ENCODE data around the gene DENND4A. TPM values are rescaled to one million over a fixed set of nuclear protein-coding genes. Genes with fewer than 3 reads are reported as not detected.

The DENND4A gene
- total RNA-seq, 6 donors from 2014 or later, result 20.9 to 66.4 (median 30.8) TPM

- no peak for ATAC-seq (ENCODE audit: low FRiP score in 2 of 2)
- Histone ChIP-seq H3K27ac (no peak overlapping the region), H3K9me3 (no peaks in the 10 kb centered on the region), H3K4me3 (no peak overlapping the region), H3K27me3 (no peaks in the 10 kb centered on the region), H3K4me1 (no peaks in the 10 kb centered on the region), H3K36me3 (peaks cover 0 to 82% (median 23%) of the 10 kb centered on the region in 4 donors)
- no peak for DNase-seq
- WGBS, 2 donors, result 92% methylated on average over 4 of the region's 4 CpGs
- TF ChIP-seq EP300 (IDR thresholded peaks at IDR 0.05) (no peak), POLR2A (IDR thresholded peaks at IDR 0.05) (no peak), POLR2AphosphoS5 (IDR thresholded peaks at IDR 0.05) (no peak), CTCF (IDR thresholded peaks at IDR 0.05) (no peak)
These were observed 132.5 kb downstream of the DENND4A start for GRCh38 chr15:65659502-65660052.

- ATAC-seq (ENCODE audit: low FRiP score in 2 of 2) (no peak), DNase-seq (no peak)
- H3K27me3 ChIP-seq, result no peaks in the 10 kb centered on the region
- WGBS, 2 donors, result 72 to 83% methylated on average over 4 of the region's 4 CpGs
- H3K4me3 ChIP-seq, result no peak overlapping the region
- no peak overlapping the region for H3K27ac ChIP-seq
- H3K36me3 ChIP-seq, result peaks cover 0 to 61% (median 11%) of the 10 kb centered on the region in 4 donors
- H3K9me3 ChIP-seq, result no peaks in the 10 kb centered on the region
- no peak for TF ChIP-seq POLR2AphosphoS5 (IDR thresholded peaks at IDR 0.05)
- peaks cover 0 to 3% (median 0%) of the 10 kb centered on the region in 4 donors for H3K4me1 ChIP-seq
These were observed 136.6 kb downstream of the DENND4A start for GRCh38 chr15:65655457-65655856.

GRCh38 chr15:65655026-65655425, 137.1 kb downstream of the DENND4A start:
- no peak for ATAC-seq (ENCODE audit: low FRiP score in 2 of 2)
- H3K4me1 ChIP-seq, result peaks cover 0 to 3% (median 0%) of the 10 kb centered on the region in 4 donors

GRCh38 chr15:65653801-65654521, 138.1 kb downstream of the DENND4A start:
- Histone ChIP-seq H3K4me3 (no peak overlapping the region), H3K9me3 (no peaks in the 10 kb centered on the region), H3K27ac (no peak overlapping the region), H3K27me3 (no peaks in the 10 kb centered on the region), H3K4me1 (peaks cover 0 to 3% (median 0%) of the 10 kb centered on the region in 4 donors), H3K36me3 (peaks cover 0 to 49% (median 11%) of the 10 kb centered on the region in 4 donors)
- DNase-seq (no peak), ATAC-seq (ENCODE audit: low FRiP score in 2 of 2) (no peak)
- 91 to 93% methylated on average over 5 of the region's 5 CpGs for WGBS, 2 donors
- TF ChIP-seq CTCF (IDR thresholded peaks at IDR 0.05), result no peak
- no peak for TF ChIP-seq POLR2A (IDR thresholded peaks at IDR 0.05)
- no peak for TF ChIP-seq EP300 (IDR thresholded peaks at IDR 0.05)
- TF ChIP-seq POLR2AphosphoS5 (IDR thresholded peaks at IDR 0.05), result no peak

More at GRCh38 chr15:65655026-65655425, 137.1 kb downstream of the DENND4A start:
- H3K9me3 ChIP-seq, result no peaks in the 10 kb centered on the region
- peaks cover 0 to 57% (median 11%) of the 10 kb centered on the region in 4 donors for H3K36me3 ChIP-seq
- WGBS, 2 donors, result 88 to 89% methylated on average over 1 of the region's 1 CpG
- no peaks in the 10 kb centered on the region for H3K27me3 ChIP-seq
- no peak overlapping the region for H3K4me3 ChIP-seq
- TF ChIP-seq CTCF (IDR thresholded peaks at IDR 0.05) (no peak), POLR2AphosphoS5 (IDR thresholded peaks at IDR 0.05) (no peak), POLR2A (IDR thresholded peaks at IDR 0.05) (no peak), EP300 (IDR thresholded peaks at IDR 0.05) (no peak)
- H3K27ac ChIP-seq, result no peak overlapping the region
- DNase-seq, result no peak

GRCh38 chr15:65653341-65653740, 138.8 kb downstream of the DENND4A start:
- H3K4me3 ChIP-seq, result no peak overlapping the region
- no peak overlapping the region for H3K27ac ChIP-seq
- no peaks in the 10 kb centered on the region for H3K9me3 ChIP-seq
- H3K27me3 ChIP-seq, result no peaks in the 10 kb centered on the region
- TF ChIP-seq POLR2A (IDR thresholded peaks at IDR 0.05) (no peak), POLR2AphosphoS5 (IDR thresholded peaks at IDR 0.05) (no peak), EP300 (IDR thresholded peaks at IDR 0.05) (no peak), CTCF (IDR thresholded peaks at IDR 0.05) (no peak)
- H3K4me1 ChIP-seq, result peaks cover 0 to 3% (median 0%) of the 10 kb centered on the region in 4 donors
- ATAC-seq (ENCODE audit: low FRiP score in 2 of 2) (no peak), DNase-seq (no peak)
- peaks cover 0 to 47% (median 11%) of the 10 kb centered on the region in 4 donors for H3K36me3 ChIP-seq
